Fibroblast of lung (primary cell): Measurements from ENCODE around the gene RBMY1D.

Experiments used
- CTCF ChIP-seq, 2 donors: IDR thresholded peaks in 1 of 2; conservative IDR thresholded peaks in 1 of 2; 1 replicate in 1 of 2; 2 replicates in 1 of 2; pipeline ENCODE4 v1.5.1; 2011 to 2012; ENCODE audit warnings: low read length in 2 of 2, control low read depth in 1 of 2, inconsistent platforms in 1 of 2, low read depth in 1 of 2, mild to moderate bottlenecking in 1 of 2
- EZH2 ChIP-seq: IDR thresholded peaks from 2 replicates; pipeline ENCODE4 v1.5.1; 2012; ENCODE audit warnings: low read length, control low read depth, mild to moderate bottlenecking; ENCODE audit errors: missing control alignments

GRCh38 chrY:21839489-21839888 lies 54.8 kb downstream of the RBMY1D start:
- TF ChIP-seq CTCF (conservative IDR thresholded peaks at IDR 0.05 in 1 of 2, IDR thresholded peaks at IDR 0.05 in 1 of 2; ENCODE audit: low read depth in 1 of 2, low read length in 2 of 2) (no peak), EZH2 (no peak)
